Measurements from ENCODE around the gene CDHR2.
A peak's percentile ranks its signal among the peaks of the same experiment; 100 is the strongest.
"Not testable (repeated sequence)": the region's sequence is repeated elsewhere in the genome, so short reads cannot be mapped to it uniquely, and the experiment has no call there.

The CDHR2 gene

GRCh38 chr5:176575066-176575465, 25.9 kb downstream of the CDHR2 start:
- DNase-seq = no peak

DNA sequence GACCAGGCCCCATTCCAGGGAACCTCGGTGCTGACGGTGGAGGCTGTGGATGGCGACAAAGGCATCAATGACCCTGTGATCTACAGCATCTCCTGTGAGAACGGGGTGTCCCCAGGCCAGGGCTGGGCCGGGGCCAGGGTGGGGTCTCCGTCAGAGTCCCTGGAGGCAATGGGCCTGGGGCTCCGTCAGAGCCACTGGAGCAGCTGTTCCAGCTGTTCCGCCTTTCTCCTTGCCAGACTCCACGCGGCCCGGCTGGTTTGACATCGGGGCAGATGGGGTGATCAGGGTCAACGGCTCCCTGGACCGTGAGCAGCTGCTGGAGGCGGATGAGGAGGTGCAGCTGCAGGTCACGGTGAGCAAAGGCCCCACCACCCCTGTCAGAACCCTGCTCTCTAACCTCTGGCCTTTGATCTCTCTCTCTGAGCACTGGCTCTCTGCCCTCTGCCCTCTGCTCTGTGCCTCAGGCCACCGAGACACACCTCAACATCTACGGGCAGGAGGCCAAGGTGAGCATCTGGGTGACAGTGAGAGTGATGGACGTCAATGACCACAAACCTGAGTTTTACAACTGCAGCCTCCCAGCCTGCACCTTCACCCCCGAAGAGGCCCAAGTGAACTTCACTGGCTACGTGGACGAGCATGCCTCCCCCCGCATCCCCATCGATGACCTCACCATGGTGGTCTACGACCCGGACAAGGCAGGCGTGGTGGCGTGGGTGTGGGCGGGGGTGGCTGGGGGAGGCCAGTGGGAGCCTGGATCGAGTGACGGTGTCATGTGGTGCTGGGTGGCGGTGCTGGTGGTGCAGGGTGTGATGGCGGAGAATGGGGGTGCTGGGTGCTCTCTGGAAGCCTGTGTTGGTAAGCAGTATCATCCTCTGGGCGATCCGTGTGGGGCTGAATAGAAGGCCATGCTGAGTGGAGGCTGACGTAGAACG, 26.6 kb downstream of the CDHR2 start:
- DNase-seq = no peak

GRCh38 chr5:176577312-176578176, 28.4 kb downstream of the CDHR2 start:
- DNase-seq = no peak

DNA sequence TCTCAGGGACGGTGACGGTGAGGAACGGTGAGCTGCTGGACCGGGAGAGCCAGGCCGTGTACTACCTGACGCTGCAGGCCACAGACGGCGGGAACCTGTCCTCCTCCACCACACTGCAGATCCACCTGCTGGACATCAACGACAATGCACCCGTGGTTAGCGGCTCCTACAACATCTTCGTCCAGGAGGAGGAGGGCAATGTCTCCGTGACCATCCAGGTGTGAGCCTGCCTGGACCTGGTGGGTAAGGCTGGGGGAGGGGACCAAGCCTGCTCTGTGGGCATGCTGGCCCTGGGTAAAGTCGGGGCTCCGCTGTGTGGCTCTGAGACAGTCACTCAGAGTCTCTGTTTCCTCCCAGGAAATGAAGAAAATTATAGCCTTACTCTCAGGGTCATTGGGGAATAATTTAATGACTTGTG, 29.3 kb downstream of the CDHR2 start:
- no peak for DNase-seq

DNA sequence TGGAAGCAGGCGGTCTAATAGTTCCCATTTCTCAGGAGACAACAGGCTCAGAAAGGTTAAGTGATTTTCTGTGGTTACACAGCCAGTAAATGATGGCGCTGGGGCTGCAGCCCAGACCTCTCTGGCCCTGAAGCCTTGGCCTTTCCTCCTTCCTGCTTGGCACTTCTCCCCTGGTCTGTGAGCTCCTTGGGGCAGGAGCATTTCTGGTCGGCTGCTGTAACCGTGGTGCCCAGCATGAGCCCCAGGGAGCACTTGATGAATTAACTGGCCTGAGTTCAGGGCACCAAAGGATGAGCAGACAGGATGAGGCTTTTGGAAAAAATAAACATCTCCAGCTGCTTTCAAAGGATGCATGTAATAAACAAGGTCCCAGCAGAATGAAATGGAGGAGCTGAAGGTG, 30.2 kb downstream of the CDHR2 start:
- DNase-seq = no peak

DNA sequence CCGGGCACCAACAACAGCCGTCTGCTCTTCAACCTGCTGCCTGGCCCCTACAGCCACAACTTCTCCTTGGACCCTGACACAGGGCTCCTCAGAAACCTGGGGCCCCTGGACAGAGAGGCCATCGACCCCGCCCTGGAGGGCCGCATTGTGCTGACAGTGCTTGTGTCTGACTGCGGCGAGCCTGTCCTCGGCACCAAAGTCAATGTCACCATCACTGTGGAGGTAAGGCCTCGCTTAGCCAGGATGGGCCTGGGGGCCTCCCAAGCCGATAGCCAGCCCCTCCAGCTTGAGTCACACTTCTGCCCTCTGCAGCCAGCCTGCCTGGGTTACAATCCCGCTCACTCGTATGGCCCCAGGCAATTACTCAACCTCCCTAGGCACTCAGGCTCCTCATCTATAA, 32.2 kb downstream of the CDHR2 start:
- no peak for DNase-seq

GRCh38 chr5:176583076-176583475, 33.9 kb downstream of the CDHR2 start:
- no peak for DNase-seq

DNA sequence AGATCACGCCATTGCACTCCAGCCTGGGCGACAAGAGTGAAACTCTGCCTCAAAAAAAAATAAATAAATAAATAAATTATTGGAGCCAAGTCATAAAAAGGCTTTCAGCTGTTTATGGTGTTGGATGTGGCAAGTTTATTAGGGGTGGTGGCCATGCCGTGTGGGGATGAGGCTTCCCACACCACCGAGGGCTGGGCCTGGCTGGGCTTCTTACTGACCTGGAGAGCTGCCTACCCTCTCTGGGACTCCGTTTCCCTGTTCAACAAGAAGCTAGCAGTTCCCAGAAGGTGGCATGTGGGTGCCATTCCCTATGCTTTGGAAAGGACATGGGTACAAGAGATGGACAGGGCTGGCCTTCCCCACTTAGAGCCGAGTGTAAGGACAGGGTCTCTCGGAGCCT, 38.3 kb downstream of the CDHR2 start:
- no peak for DNase-seq

DNA sequence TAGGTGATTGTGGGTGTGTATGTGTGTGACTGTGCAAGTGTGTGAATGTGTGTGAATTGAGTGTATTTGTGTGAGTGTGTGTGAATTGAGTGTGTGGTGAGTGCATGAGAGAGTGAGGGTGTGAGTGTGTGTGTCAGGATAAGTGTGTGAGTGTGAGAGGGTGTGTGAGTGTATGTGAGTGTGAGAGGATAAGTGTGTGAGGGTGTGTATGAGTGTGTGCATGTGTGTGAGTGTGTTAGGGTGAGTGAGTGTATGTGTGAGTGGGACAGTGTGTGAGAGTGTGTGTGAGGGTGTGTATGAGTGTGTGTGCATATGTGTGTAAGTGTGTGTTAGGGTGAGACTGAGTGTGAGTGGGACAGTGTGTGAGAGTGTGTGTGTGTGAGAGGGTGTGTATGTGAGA, 39.2 kb downstream of the CDHR2 start:
- DNase-seq = no peak

DNA sequence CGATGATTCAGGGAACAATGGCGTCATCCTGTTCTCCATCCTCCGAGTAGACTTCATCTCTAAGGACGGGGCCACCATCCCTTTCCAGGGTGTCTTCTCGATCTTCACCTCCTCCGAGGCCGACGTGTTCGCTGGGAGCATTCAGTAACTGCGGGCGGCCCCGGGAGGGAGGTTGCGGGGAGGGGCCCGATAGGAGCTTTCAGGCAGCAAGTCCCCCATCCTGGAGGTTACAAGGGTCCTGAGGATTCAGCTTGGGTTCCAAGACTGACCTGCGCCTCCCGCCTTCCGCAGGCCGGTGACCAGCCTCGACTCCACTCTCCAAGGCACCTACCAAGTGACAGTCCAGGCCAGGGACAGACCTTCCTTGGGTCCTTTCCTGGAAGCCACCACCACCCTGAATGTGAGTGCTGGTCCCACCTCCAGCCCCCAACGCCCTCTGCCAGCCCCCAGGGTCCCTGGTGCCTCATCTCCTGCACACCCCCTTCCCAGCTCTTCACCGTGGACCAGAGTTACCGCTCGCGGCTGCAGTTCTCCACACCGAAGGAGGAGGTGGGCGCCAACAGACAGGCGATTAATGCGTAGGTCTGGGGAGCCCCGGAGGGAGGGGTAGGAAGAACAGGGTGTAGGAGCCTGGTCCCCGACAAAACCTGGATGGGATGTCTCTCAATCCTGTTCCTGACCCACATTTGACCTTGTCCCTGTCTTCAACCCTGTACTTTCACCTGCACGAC, 40.1 kb downstream of the CDHR2 start:
- no peak for DNase-seq

DNA sequence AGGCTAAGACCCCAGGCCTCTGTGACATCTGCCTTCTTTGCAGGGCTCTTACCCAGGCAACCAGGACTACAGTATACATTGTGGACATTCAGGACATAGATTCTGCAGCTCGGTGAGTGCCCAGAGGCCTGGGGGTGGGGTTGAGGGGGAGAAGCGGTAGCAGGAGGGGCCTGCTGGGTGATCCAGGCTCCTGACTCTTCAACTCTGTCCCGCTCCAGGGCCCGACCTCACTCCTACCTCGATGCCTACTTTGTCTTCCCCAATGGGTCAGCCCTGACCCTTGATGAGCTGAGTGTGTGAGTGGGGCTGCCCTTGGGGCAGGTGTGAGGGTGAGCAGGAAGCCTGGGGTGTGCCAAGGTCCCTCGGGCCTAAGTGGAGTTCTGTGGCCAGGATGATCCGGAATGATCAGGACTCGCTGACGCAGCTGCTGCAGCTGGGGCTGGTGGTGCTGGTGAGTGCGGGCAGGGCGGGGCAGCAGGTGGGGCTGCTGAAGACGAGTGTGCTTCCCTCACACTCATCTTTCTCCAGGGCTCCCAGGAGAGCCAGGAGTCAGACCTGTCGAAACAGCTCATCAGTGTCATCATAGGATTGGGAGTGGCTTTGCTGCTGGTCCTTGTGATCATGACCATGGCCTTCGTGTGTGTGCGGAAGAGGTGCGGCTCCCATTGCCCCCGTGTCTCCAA, 41.0 kb downstream of the CDHR2 start:
- no peak for DNase-seq

- not testable (repeated sequence) for DNase-seq
Measured at GRCh38 chr5:176591667-176592066, 42.5 kb downstream of the CDHR2 start.

GRCh38 chr5:176592573-176592972, 43.4 kb downstream of the CDHR2 start:
- no peak for DNase-seq

- DNase-seq = no peak
Measured at GRCh38 chr5:176593273-176593869, 44.2 kb downstream of the CDHR2 start.

DNA sequence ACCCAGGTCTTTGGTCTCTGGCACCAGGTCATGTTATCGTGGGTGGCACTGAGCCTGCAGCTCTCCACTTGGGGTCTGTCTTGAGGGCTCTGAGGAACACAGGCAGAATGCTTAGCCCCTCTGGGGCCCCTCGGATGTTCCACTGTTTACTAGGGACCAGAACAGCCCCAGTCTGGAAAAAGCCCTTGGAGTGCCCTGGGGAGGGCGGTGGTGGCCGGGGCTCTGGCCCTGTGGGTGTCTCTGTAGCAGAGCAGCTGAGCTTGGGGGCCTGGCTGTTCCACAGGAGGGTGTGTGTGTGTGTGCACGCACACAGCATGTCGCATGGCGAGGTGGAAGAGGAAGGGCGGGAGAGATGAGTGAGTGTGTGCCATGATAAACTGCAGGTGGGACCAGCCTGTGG, 45.4 kb downstream of the CDHR2 start:
- no peak for DNase-seq

DNA sequence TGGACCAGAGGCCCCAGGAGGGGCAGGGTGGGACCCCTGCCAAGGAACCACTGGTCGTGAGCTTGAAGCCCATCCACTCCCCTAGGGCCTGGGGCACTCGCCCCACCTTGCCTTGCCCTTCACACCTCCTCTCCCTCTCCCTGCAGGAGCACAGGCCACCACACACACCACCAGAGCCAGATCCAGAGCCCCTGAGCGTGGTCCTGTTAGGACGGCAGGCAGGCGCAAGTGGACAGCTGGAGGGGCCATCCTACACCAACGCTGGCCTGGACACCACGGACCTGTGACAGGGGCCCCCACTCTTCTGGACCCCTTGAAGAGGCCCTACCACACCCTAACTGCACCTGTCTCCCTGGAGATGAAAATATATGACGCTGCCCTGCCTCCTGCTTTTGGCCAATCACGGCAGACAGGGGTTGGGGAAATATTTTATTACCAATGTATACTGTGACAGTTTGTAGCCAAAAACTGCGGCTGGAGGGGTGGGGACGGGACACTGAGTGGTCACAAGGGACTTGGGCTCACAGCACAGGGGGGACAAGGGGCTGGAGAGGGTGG, 46.3 kb downstream of the CDHR2 start:
- no peak for DNase-seq

DNA sequence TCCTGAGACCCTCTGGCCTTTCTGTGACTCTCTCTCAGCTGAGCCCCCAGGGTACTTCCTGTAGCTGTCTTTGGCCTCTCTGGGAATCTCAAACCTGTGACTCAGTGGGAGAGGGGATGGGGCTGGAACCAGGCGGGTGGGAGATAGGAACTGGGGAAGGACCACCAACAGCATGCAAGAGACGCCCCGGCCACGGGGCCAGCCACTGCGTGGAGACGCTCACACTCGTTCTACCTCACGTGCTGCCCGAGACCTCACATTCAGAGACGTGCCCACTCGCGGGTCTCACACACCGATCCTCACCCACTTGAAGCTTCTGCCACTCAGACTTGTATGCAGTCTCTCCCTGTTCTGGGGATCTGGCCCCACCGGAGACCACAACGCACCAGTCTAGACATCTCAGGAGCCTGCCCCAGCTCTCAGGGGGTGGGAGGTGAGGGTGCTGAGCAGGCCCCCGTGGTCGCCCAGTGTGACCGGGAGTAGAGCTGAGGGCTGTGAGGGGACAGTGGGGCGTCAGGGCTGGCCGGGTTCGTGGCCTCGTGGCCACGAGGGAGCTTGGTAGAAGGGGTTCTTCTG, 47.0 kb downstream of the CDHR2 start:
- no peak for DNase-seq

GRCh38 chr5:176596689-176597416, 47.7 kb downstream of the CDHR2 start:
- peak; percentile 61 for DNase-seq

DNA sequence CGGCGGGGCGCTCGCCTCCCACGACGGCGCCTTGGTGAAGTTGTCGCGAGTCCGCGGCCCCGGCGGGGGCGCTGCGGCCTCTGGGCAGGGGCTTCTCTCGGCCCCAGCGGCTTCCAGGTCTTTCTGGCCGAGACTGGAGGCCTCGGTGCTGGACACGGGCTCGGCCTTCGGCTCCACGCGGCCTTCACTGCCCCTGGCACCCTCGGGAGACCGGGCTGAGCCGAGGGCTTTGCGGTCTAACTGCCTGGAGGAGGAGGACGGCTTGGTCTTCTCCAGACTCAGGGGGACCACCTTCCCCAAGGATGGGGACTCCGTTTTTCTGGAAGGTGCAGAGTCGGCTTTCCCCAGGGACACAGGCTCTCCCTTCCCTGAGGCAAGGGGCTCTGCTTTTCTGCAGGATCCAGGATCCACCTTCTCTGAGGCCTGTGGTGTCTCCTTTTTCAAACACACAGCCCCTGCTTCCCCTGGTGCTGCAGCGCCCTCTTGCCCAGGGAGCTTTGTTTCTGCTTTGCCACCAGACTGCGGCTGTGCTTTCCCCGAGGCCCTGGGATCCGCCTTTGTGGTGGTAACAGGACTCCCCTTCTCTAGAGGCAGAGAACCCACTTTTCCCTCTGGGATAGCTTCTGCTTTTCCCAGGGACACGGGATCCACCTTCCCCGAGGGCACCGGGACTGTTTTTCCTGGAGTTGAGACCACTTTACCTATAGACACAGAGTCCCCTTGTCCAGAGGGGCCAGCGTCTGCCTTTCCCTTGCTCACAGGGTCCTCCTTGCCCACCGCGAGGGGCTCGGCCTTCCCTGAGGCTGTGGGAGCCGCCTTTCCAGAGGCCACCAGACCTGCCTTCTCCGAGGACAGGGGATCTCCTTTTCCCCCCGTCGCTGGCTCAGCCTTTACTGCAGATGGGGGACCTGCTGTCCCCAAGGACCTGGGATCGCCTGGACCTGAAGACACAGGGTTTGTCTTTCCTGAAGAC, 48.6 kb downstream of the CDHR2 start:
- no peak for DNase-seq
